ENCODE data around the gene ACKR2.

The ACKR2 gene

GRCh38 chr3:42871592-42872196, 62.4 kb downstream of the ACKR2 start:
- no peak overlapping the region for H3K4me3 ChIP-seq (ENCODE audit: low read depth in 1 of 2, low read length in 2 of 2)
- no peak overlapping the region for H2AFZ ChIP-seq (ENCODE audit: low read depth, low read length)
- no peaks in the 10 kb centered on the region for H3K9me3 ChIP-seq (ENCODE audit: insufficient read depth, low read length, severe bottlenecking)
- H3K36me3 ChIP-seq (ENCODE audit: insufficient read depth, low read length): no peaks in the 10 kb centered on the region
- no peaks in the 10 kb centered on the region for H3K79me2 ChIP-seq (ENCODE audit: insufficient read depth, low read length)
- no peak overlapping the region for H3K27ac ChIP-seq (ENCODE audit: low read length)
- H3K4me1 ChIP-seq (ENCODE audit: insufficient read depth, low read length): no peaks in the 10 kb centered on the region
- no peaks in the 10 kb centered on the region for H4K20me1 ChIP-seq (ENCODE audit: insufficient read depth, low read length)
- H3K27me3 ChIP-seq (ENCODE audit: insufficient read depth, low read length, poor library complexity): peaks cover 21% of the 10 kb centered on the region
- ATAC-seq (ENCODE audit: insufficient read depth, low read depth) (no peak), DNase-seq (no peak)
- H3K9ac ChIP-seq (ENCODE audit: low read depth, low read length): no peak overlapping the region
- H3K4me2 ChIP-seq (ENCODE audit: insufficient read depth, low read length): no peak overlapping the region
- TF ChIP-seq CTCF (IDR thresholded peaks at IDR 0.05; ENCODE audit: borderline replicate concordance, extremely low read depth, low read length, poor library complexity, severe bottlenecking) (no peak), EZH2 (IDR thresholded peaks at IDR 0.05; ENCODE audit: borderline replicate concordance, low read depth, low read length, severe bottlenecking) (no peak)

GRCh38 chr3:42872718-42873117, 63.5 kb downstream of the ACKR2 start:
- Histone ChIP-seq H3K27me3 (ENCODE audit: insufficient read depth, low read length, poor library complexity) (peaks cover 27% of the 10 kb centered on the region), H3K79me2 (ENCODE audit: insufficient read depth, low read length) (no peaks in the 10 kb centered on the region)
- ATAC-seq (ENCODE audit: insufficient read depth, low read depth): no peak

GRCh38 chr3:42873221-42873982, 64.2 kb downstream of the ACKR2 start:
- no peak for ATAC-seq (ENCODE audit: insufficient read depth, low read depth)
- H3K4me1 ChIP-seq (ENCODE audit: insufficient read depth, low read length): no peaks in the 10 kb centered on the region

More at GRCh38 chr3:42872718-42873117, 63.5 kb downstream of the ACKR2 start:
- DNase-seq: no peak
- Histone ChIP-seq H3K4me2 (ENCODE audit: insufficient read depth, low read length) (no peak overlapping the region), H3K36me3 (ENCODE audit: insufficient read depth, low read length) (no peaks in the 10 kb centered on the region), H3K4me3 (ENCODE audit: low read depth in 1 of 2, low read length in 2 of 2) (no peak overlapping the region), H3K9ac (ENCODE audit: low read depth, low read length) (no peak overlapping the region), H4K20me1 (ENCODE audit: insufficient read depth, low read length) (no peaks in the 10 kb centered on the region), H2AFZ (ENCODE audit: low read depth, low read length) (no peak overlapping the region), H3K27ac (ENCODE audit: low read length) (no peak overlapping the region), H3K9me3 (ENCODE audit: insufficient read depth, low read length, severe bottlenecking) (no peaks in the 10 kb centered on the region), H3K4me1 (ENCODE audit: insufficient read depth, low read length) (no peaks in the 10 kb centered on the region)
- TF ChIP-seq EZH2 (IDR thresholded peaks at IDR 0.05; ENCODE audit: borderline replicate concordance, low read depth, low read length, severe bottlenecking) (no peak), CTCF (IDR thresholded peaks at IDR 0.05; ENCODE audit: borderline replicate concordance, extremely low read depth, low read length, poor library complexity, severe bottlenecking) (no peak)

More at GRCh38 chr3:42873221-42873982, 64.2 kb downstream of the ACKR2 start:
- Histone ChIP-seq H3K9ac (ENCODE audit: low read depth, low read length) (no peak overlapping the region), H3K27ac (ENCODE audit: low read length) (no peak overlapping the region), H4K20me1 (ENCODE audit: insufficient read depth, low read length) (no peaks in the 10 kb centered on the region), H3K36me3 (ENCODE audit: insufficient read depth, low read length) (no peaks in the 10 kb centered on the region), H3K9me3 (ENCODE audit: insufficient read depth, low read length, severe bottlenecking) (no peaks in the 10 kb centered on the region), H3K27me3 (ENCODE audit: insufficient read depth, low read length, poor library complexity) (peaks cover 27% of the 10 kb centered on the region), H2AFZ (ENCODE audit: low read depth, low read length) (no peak overlapping the region), H3K4me2 (ENCODE audit: insufficient read depth, low read length) (no peak overlapping the region), H3K79me2 (ENCODE audit: insufficient read depth, low read length) (no peaks in the 10 kb centered on the region), H3K4me3 (ENCODE audit: low read depth in 1 of 2, low read length in 2 of 2) (no peak overlapping the region)
- DNase-seq: no peak
- TF ChIP-seq EZH2 (IDR thresholded peaks at IDR 0.05; ENCODE audit: borderline replicate concordance, low read depth, low read length, severe bottlenecking): no peak
- no peak for TF ChIP-seq CTCF (IDR thresholded peaks at IDR 0.05; ENCODE audit: borderline replicate concordance, extremely low read depth, low read length, poor library complexity, severe bottlenecking)

All from DND-41 (cell line).